Body of pancreas (tissue), 4 donors: ENCODE data around the gene UBE2J1. TPM values are rescaled to one million over a fixed set of nuclear protein-coding genes. Genes with fewer than 3 reads are reported as not detected.

Experiments used
- ATAC-seq: fragments of 150-250 bp; one replicate; pipeline ENCODE4 v1.9.1; 2016
- DNase-seq, 4 donors: peaks; one replicate each; pipeline ENCODE4 v3.0.0-alpha.2; 2019
- H3K27ac ChIP-seq, 4 donors: fragments of 200-600 bp; sonication (generic); 1 replicate in 3 of 4; 2 replicates in 1 of 4; pipeline versions ENCODE4 v1.5.1 to v1.6.1; 2016 to 2019; ENCODE audit warnings: mild to moderate bottlenecking in 1 of 4, mixed read lengths in 1 of 4, moderate library complexity in 1 of 4
- H3K27me3 ChIP-seq, 2 donors: fragments of 200-600 bp; sonication (generic); one replicate each; pipeline ENCODE4 v1.6.0; 2016; ENCODE audit warnings: mild to moderate bottlenecking in 1 of 2
- H3K36me3 ChIP-seq, 2 donors: fragments of 200-600 bp; sonication (generic); replicated peaks in 1 of 2; 2 replicates each; pipeline ENCODE4 v1.5.1; 2016; ENCODE audit warnings: low read depth in 2 of 2; ENCODE audit not compliant: insufficient read depth in 1 of 2
- H3K4me1 ChIP-seq: fragments of 200-600 bp; sonication (generic); one replicate; pipeline ENCODE4 v1.6.0; 2016
- H3K4me3 ChIP-seq, 2 donors: fragments of 200-600 bp; sonication (generic); 1 replicate in 1 of 2; 2 replicates in 1 of 2; pipeline ENCODE4 v1.5.1; 2016 to 2019
- H3K9me3 ChIP-seq, 3 donors: fragments of 200-600 bp; sonication (generic); 1 replicate in 2 of 3; 2 replicates in 1 of 3; pipeline ENCODE4 v1.5.1; 2016
- POLR2A ChIP-seq, 3 donors: fragments of 450-650 bp; IDR thresholded peaks; one replicate each; pipeline ENCODE4 v1.6.1; 2016; ENCODE audit warnings: antibody characterized with exemption in 3 of 3, mild to moderate bottlenecking in 2 of 3
- WGBS, 2 donors: methylation state at CpG; one replicate each; pipeline ENCODE4 v1.1.5; 2017; 5-methylcytosine and 5-hydroxymethylcytosine counted together
- intact Hi-C: fragments of 100-400 bp; cut with DNase I; formaldehyde crosslinking; loops from one replicate; pipeline ENCODE4 v1.15.1; 2023
- total RNA-seq, 2 donors: library from RNA; depleted of rRNA; stranded (reverse); fragments of >200 nt; gene quantifications; one replicate each; pipeline ENCODE4 v1.1.0, GENCODE V29; 2016
- TF ChIP-seq, protein P1 (sequence below), 7 experiments: fragments of 450-650 bp in 4 of 7; fragments of 200-600 bp in 3 of 7; sonication (generic) in 3 of 7; IDR thresholded peaks; one replicate each; pipeline ENCODE4 v1.5.1; 2016 to 2019; ENCODE audit warnings: antibody characterized with exemption in 7 of 7

UBE2J1 gene
- total RNA-seq, 2 donors from 2014 or later: 23.4 to 27.8 TPM

- H3K4me3 ChIP-seq: no peak overlapping the region
- WGBS, 2 donors: 91 to 96% methylated on average over 1 of the region's 1 CpG
- intact Hi-C loops: no loop called here
Measured at GRCh38 chr6:89393659-89394058, 41.1 kb upstream of the UBE2J1 start.

DNA sequence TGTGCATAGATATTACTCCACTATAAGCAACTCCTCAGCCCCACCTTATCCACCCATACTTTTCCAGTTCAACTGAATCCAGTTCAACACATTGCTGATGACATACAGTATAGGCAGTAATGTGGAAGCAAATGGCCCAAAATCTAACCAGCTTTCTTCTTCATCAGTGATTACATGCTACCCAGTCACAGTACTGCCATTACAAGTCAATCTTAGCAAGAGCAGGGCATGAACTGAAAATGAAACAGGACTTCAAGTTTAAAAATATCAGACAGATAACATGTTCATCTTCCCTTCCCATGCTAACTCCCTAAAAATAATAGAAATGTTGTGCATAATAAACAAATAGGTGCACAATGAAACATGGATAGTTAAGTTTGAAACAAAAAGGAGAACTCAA, 40.3 kb upstream of the UBE2J1 start:
- H3K4me3 ChIP-seq: no peak overlapping the region
- H3K36me3 ChIP-seq: no peaks in the 10 kb centered on the region
- DNase-seq (no peak), ATAC-seq (no peak)
- no peak overlapping the region for H3K27ac ChIP-seq
- no peaks in the 10 kb centered on the region for H3K4me1 ChIP-seq
- H3K27me3 ChIP-seq: no peaks in the 10 kb centered on the region
- no peaks in the 10 kb centered on the region for H3K9me3 ChIP-seq
- TF ChIP-seq, protein P1, sequence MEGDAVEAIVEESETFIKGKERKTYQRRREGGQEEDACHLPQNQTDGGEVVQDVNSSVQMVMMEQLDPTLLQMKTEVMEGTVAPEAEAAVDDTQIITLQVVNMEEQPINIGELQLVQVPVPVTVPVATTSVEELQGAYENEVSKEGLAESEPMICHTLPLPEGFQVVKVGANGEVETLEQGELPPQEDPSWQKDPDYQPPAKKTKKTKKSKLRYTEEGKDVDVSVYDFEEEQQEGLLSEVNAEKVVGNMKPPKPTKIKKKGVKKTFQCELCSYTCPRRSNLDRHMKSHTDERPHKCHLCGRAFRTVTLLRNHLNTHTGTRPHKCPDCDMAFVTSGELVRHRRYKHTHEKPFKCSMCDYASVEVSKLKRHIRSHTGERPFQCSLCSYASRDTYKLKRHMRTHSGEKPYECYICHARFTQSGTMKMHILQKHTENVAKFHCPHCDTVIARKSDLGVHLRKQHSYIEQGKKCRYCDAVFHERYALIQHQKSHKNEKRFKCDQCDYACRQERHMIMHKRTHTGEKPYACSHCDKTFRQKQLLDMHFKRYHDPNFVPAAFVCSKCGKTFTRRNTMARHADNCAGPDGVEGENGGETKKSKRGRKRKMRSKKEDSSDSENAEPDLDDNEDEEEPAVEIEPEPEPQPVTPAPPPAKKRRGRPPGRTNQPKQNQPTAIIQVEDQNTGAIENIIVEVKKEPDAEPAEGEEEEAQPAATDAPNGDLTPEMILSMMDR (IDR thresholded peaks at IDR 0.05): no peak
- TF ChIP-seq POLR2A (IDR thresholded peaks at IDR 0.05): no peak
- intact Hi-C loops: no loop called here

More at GRCh38 chr6:89393659-89394058, 41.1 kb upstream of the UBE2J1 start:
- TF ChIP-seq, protein P1 (IDR thresholded peaks at IDR 0.05): no peak
- no peak for TF ChIP-seq POLR2A (IDR thresholded peaks at IDR 0.05)
- no peaks in the 10 kb centered on the region for H3K27me3 ChIP-seq
- no peak overlapping the region for H3K27ac ChIP-seq
- DNase-seq: no peak
- no peaks in the 10 kb centered on the region for H3K36me3 ChIP-seq
- no peaks in the 10 kb centered on the region for H3K4me1 ChIP-seq
- no peaks in the 10 kb centered on the region for H3K9me3 ChIP-seq
- ATAC-seq: no peak

DNA sequence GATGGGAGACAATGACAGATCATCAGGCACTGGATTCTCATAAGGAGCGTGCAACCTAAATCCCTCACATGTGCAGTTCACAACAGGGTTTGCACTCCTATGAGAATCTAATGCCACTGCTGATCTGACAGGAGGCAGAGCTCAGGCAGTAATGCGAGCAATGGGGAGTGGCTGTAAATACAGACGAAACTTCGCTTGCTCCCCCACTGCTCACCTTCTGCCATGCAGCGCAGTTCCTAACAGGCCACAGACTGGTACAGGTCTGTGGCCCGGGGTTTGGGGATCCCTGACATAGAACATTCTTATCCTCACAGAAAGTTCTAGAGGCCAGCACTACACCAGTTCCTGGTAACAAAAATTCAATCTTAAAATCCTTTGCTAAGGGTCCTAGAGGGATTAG, 36.3 kb upstream of the UBE2J1 start:
- Histone ChIP-seq H3K4me1 (no peaks in the 10 kb centered on the region), H3K9me3 (no peaks in the 10 kb centered on the region), H3K4me3 (no peak overlapping the region), H3K36me3 (no peaks in the 10 kb centered on the region), H3K27ac (no peak overlapping the region), H3K27me3 (no peaks in the 10 kb centered on the region)
- 96 to 98% methylated on average over 6 of the region's 6 CpGs for WGBS, 2 donors
- TF ChIP-seq POLR2A (IDR thresholded peaks at IDR 0.05): no peak
- TF ChIP-seq, protein P1 (IDR thresholded peaks at IDR 0.05): no peak
- intact Hi-C loops: no loop called here
- no peak for DNase-seq
- no peak for ATAC-seq

DNA sequence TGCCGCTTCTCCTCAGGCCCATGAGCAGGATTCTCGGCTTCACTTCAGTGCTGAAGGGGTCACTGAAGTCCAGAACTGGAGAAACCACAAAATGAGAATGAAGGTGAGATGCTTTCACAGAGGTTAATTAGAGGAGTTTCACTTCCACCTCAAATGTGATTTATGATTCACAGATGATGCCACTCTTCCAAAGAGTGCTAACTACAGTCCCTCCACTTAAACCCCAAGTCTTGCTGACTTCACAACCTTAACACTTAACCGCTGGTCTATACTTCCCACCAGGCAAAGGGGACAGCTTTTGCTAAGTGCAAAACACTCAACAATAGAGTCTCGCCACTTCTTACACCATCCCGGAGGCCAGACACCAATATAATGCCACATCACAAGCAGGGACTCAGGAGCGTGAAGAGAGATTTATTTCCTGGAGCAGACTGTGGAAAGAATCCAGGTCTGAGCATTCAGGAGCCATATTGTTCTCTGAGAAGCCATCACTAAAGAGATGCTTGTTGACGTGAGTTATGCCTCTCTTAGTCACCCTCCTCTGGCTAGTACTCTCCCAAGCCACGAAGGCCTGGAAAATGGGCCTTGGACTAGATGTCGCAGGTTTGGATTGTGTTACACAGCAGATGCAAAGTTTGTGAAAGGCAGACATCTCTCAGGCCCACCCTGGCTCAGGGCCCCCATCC, 35.1 kb upstream of the UBE2J1 start:
- H3K9me3 ChIP-seq: no peaks in the 10 kb centered on the region
- ATAC-seq: no peak
- no peaks in the 10 kb centered on the region for H3K27me3 ChIP-seq
- no peaks in the 10 kb centered on the region for H3K36me3 ChIP-seq
- WGBS, 2 donors: 96 to 97% methylated on average over 9 of the region's 9 CpGs
- TF ChIP-seq, protein P1 (IDR thresholded peaks at IDR 0.05): no peak
- no peak for TF ChIP-seq POLR2A (IDR thresholded peaks at IDR 0.05)
- H3K4me3 ChIP-seq: no peak overlapping the region
- DNase-seq: no peak
- intact Hi-C loops: no loop called here
- H3K27ac ChIP-seq: no peak overlapping the region
- no peaks in the 10 kb centered on the region for H3K4me1 ChIP-seq

DNA sequence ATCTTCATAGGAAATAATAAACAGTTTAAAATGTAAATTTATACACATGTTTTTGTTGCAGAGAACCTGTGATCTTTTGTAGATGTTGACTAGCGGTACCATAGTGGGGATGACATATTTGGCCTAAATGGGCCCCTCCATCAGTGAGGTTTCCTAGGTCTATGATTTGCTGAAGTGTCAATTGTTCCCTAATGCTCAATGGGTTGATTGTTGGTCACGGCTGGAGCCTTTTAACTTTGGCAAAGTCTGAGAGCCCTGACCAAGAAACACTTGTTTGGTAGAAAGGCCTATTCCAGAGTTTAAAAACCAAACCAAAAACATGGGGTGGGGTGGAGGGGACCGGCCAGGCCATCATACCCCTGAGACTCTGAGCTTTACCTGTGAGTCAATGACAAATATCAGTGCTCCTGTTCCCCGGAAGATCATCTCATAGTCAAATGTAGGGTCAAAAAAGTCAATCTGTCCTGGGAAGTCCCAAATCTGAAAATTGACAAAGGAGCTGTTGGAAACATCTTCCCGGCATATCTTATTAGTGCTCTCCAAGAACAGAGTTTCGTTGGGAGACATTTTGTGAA, 34.5 kb upstream of the UBE2J1 start:
- no peak for TF ChIP-seq POLR2A (IDR thresholded peaks at IDR 0.05)
- TF ChIP-seq, protein P1 (IDR thresholded peaks at IDR 0.05): no peak
- Histone ChIP-seq H3K27me3 (no peaks in the 10 kb centered on the region), H3K4me1 (no peaks in the 10 kb centered on the region), H3K27ac (no peak overlapping the region), H3K36me3 (no peaks in the 10 kb centered on the region), H3K4me3 (no peak overlapping the region), H3K9me3 (no peaks in the 10 kb centered on the region)
- no peak for DNase-seq
- no peak for ATAC-seq
- 90 to 99% methylated on average over 6 of the region's 6 CpGs for WGBS, 2 donors
- intact Hi-C loops: no loop called here
